HEK293 (cell line): ENCODE measurements around the gene FGD5.
A peak's percentile ranks its signal among the peaks of the same experiment; 100 is the strongest.

Experiments
- CTCF ChIA-PET: fragments of 350-600 bp; formaldehyde crosslinking; extraction: SDS; loops from one replicate; lab custom pipeline; 2021; ENCODE audit warnings: antibody characterized with exemption; lab: Yijun Ruan, JAX
- POLR2A ChIA-PET: fragments of 300-600 bp; formaldehyde crosslinking; extraction: SDS; loops from one replicate; lab custom pipeline; 2020; ENCODE audit warnings: antibody characterized with exemption, inconsistent platforms; lab: Yijun Ruan, JAX
- H3K27ac ChIP-seq: fragments of 200-500 bp; sonication (Bioruptor generic); 2 replicates; pipeline ENCODE4 v1.5.1; 2014; ENCODE audit warnings: low read depth, low read length, control low read depth, inconsistent platforms; ENCODE audit errors: extremely low read depth
- H3K36me3 ChIP-seq, 2 experiments: fragments of 200-500 bp in 1 of 2; sonication (Bioruptor generic) in 1 of 2; 1 replicate in 1 of 2; 2 replicates in 1 of 2; pipeline ENCODE4 v1.5.1; 2014 to 2017; ENCODE audit warnings: inconsistent platforms in 2 of 2, low read length in 2 of 2; ENCODE audit not compliant: control insufficient read depth in 2 of 2, insufficient read depth in 1 of 2
- H3K4me1 ChIP-seq: fragments of 200-500 bp; sonication (Bioruptor generic); 2 replicates; pipeline ENCODE4 v1.5.1; 2014; ENCODE audit warnings: mild to moderate bottlenecking, low read length, inconsistent platforms; ENCODE audit not compliant: control insufficient read depth, insufficient read depth
- H3K4me3 ChIP-seq: 2 replicates; pipeline ENCODE4 v1.5.1; 2011; ENCODE audit warnings: low read depth, mild to moderate bottlenecking, control low read depth, low read length, moderate library complexity
- H3K9me3 ChIP-seq: fragments of 200-500 bp; sonication (Bioruptor generic); 2 replicates; pipeline ENCODE4 v1.5.1; 2014; ENCODE audit warnings: low read depth, low read length, inconsistent platforms; ENCODE audit not compliant: control insufficient read depth, insufficient read depth
- RBAK ChIP-seq: fragments of 450-650 bp; formaldehyde crosslinking; IDR thresholded peaks from 2 replicates; pipeline ENCODE4 v1.5.1; 2016; ENCODE audit warnings: missing biosample characterization, missing genetic modification characterization
- SCRT1 ChIP-seq: fragments of 450-650 bp; formaldehyde crosslinking; IDR thresholded peaks from 2 replicates; pipeline ENCODE4 v1.5.1; 2016; ENCODE audit warnings: missing biosample characterization, missing genetic modification characterization, borderline replicate concordance
- ZIC2 ChIP-seq: fragments of 450-650 bp; formaldehyde crosslinking; IDR thresholded peaks from 2 replicates; pipeline ENCODE4 v1.5.1; 2016; ENCODE audit warnings: missing biosample characterization, missing genetic modification characterization
- ZNF146 ChIP-seq: fragments of 450-650 bp; formaldehyde crosslinking; IDR thresholded peaks from 2 replicates; pipeline ENCODE4 v1.5.1; 2016; ENCODE audit warnings: missing biosample characterization, missing genetic modification characterization
- ZNF362 ChIP-seq: fragments of 450-650 bp; formaldehyde crosslinking; IDR thresholded peaks from 2 replicates; pipeline ENCODE4 v1.5.1; 2016; ENCODE audit warnings: missing biosample characterization, missing genetic modification characterization
- ZNF571 ChIP-seq: fragments of 450-650 bp; formaldehyde crosslinking; IDR thresholded peaks from 2 replicates; pipeline ENCODE4 v1.5.0; 2017; ENCODE audit warnings: missing biosample characterization, missing genetic modification characterization
- ZNF629 ChIP-seq: fragments of 450-650 bp; formaldehyde crosslinking; IDR thresholded peaks from 2 replicates; pipeline ENCODE4 v1.5.1; 2017; ENCODE audit warnings: missing biosample characterization, missing genetic modification characterization
- ZNF664 ChIP-seq: fragments of 450-650 bp; formaldehyde crosslinking; IDR thresholded peaks from 2 replicates; pipeline ENCODE4 v1.5.1; 2016; ENCODE audit warnings: missing biosample characterization, missing genetic modification characterization
- ZNF707 ChIP-seq: fragments of 450-650 bp; formaldehyde crosslinking; IDR thresholded peaks from 2 replicates; pipeline ENCODE4 v1.5.1; 2016; ENCODE audit warnings: missing biosample characterization, missing genetic modification characterization
- ZNF785 ChIP-seq: fragments of 450-650 bp; formaldehyde crosslinking; IDR thresholded peaks from 2 replicates; pipeline ENCODE4 v1.5.1; 2016; ENCODE audit warnings: missing biosample characterization, missing genetic modification characterization
- TF ChIP-seq, protein P1 (sequence below): fragments of 450-650 bp; formaldehyde crosslinking; IDR thresholded peaks from 2 replicates; pipeline ENCODE4 v1.5.1; 2016; ENCODE audit warnings: missing biosample characterization, missing genetic modification characterization
- TF ChIP-seq, protein P2 (sequence below): fragments of 450-650 bp; formaldehyde crosslinking; IDR thresholded peaks from 2 replicates; pipeline ENCODE4 v1.5.1; 2016; ENCODE audit warnings: missing biosample characterization, missing genetic modification characterization, borderline replicate concordance

Gene FGD5

GRCh38 chr3:14962762-14963161 is 144.0 kb downstream of the FGD5 start:
- POLR2A ChIA-PET = no interaction called here
- H3K27ac ChIP-seq = no peak overlapping the region

DNA sequence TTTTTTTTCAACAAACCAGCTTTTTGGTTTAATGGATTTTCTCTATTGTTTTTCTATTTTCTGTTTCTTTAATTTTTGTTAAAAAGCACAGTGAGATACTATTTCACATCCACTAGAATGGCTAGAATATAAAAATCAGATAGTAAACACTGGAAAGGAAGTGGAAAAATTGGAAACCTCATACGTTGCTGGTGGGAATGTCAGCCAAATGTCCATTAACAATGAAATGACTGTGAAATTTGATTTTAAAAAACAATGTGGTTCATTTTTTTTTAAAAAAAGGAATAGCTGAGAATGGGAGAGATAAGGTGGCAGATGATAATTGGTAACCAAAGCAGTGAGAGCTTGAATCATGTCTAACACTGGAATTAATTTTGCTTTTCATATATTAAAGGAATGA is 148.5 kb downstream of the FGD5 start:
- no peak for TF ChIP-seq ZNF571 (tag by site-specific recombination)
- Histone ChIP-seq H3K27ac (no peak overlapping the region), H3K9me3 (no peaks in the 10 kb centered on the region), H3K4me1 (no peaks in the 10 kb centered on the region), H3K36me3 (peaks cover 20 to 30% of the 10 kb centered on the region in 2 experiments), H3K4me3 (no peak overlapping the region)
- ChIA-PET CTCF (interaction anchor here (1.0 to 1.7 kb wide), 3 partner anchors 10 to 335 kb away, joined by 3 to 5 read pairs (median 4); no protein-coding TSS in a partner anchor), POLR2A (no interaction called here)

More at GRCh38 chr3:14962762-14963161, 144.0 kb downstream of the FGD5 start:
- Histone ChIP-seq H3K9me3 (no peaks in the 10 kb centered on the region), H3K36me3 (peaks cover 12 to 41% of the 10 kb centered on the region in 2 experiments), H3K4me3 (no peak overlapping the region), H3K4me1 (peaks cover 3% of the 10 kb centered on the region; the same call in 1 of the 2 replicates)
- TF ChIP-seq, protein P1, sequence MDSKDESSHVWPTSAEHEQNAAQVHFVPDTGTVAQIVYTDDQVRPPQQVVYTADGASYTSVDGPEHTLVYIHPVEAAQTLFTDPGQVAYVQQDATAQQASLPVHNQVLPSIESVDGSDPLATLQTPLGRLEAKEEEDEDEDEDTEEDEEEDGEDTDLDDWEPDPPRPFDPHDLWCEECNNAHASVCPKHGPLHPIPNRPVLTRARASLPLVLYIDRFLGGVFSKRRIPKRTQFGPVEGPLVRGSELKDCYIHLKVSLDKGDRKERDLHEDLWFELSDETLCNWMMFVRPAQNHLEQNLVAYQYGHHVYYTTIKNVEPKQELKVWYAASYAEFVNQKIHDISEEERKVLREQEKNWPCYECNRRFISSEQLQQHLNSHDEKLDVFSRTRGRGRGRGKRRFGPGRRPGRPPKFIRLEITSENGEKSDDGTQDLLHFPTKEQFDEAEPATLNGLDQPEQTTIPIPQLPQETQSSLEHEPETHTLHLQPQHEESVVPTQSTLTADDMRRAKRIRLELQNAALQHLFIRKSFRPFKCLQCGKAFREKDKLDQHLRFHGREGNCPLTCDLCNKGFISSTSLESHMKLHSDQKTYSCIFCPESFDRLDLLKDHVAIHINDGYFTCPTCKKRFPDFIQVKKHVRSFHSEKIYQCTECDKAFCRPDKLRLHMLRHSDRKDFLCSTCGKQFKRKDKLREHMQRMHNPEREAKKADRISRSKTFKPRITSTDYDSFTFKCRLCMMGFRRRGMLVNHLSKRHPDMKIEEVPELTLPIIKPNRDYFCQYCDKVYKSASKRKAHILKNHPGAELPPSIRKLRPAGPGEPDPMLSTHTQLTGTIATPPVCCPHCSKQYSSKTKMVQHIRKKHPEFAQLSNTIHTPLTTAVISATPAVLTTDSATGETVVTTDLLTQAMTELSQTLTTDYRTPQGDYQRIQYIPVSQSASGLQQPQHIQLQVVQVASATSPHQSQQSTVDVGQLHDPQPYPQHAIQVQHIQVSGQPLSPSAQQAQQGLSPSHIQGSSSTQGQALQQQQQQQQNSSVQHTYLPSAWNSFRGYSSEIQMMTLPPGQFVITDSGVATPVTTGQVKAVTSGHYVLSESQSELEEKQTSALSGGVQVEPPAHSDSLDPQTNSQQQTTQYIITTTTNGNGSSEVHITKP (tag by site-specific recombination) = peak; percentile 55
- no peak for TF ChIP-seq ZNF146
- CTCF ChIA-PET = interaction anchor here (0.7 to 1.2 kb wide), 2 partner anchors 7 to 111 kb away, joined by 3 to 4 read pairs; no protein-coding TSS in a partner anchor

- no peaks in the 10 kb centered on the region for H3K9me3 ChIP-seq
- TF ChIP-seq ZNF664 (tag by site-specific recombination) (peak; percentile 48; the same call in 1 of the 2 replicates), RBAK (tag by site-specific recombination) (no peak), ZIC2 (no peak), ZNF707 (tag by site-specific recombination) (no peak)
- TF ChIP-seq, protein P2, sequence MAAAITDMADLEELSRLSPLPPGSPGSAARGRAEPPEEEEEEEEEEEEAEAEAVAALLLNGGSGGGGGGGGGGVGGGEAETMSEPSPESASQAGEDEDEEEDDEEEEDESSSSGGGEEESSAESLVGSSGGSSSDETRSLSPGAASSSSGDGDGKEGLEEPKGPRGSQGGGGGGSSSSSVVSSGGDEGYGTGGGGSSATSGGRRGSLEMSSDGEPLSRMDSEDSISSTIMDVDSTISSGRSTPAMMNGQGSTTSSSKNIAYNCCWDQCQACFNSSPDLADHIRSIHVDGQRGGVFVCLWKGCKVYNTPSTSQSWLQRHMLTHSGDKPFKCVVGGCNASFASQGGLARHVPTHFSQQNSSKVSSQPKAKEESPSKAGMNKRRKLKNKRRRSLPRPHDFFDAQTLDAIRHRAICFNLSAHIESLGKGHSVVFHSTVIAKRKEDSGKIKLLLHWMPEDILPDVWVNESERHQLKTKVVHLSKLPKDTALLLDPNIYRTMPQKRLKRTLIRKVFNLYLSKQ (tag by site-specific recombination) = no peak
- no peaks in the 10 kb centered on the region for H3K4me1 ChIP-seq
- CTCF ChIA-PET = no interaction called here
- POLR2A ChIA-PET = no interaction called here
- peaks cover 29 to 47% of the 10 kb centered on the region in 2 experiments for H3K36me3 ChIP-seq
- H3K27ac ChIP-seq = no peak overlapping the region
- no peak overlapping the region for H3K4me3 ChIP-seq
Measured at GRCh38 chr3:14969671-14970070, 150.9 kb downstream of the FGD5 start.

DNA sequence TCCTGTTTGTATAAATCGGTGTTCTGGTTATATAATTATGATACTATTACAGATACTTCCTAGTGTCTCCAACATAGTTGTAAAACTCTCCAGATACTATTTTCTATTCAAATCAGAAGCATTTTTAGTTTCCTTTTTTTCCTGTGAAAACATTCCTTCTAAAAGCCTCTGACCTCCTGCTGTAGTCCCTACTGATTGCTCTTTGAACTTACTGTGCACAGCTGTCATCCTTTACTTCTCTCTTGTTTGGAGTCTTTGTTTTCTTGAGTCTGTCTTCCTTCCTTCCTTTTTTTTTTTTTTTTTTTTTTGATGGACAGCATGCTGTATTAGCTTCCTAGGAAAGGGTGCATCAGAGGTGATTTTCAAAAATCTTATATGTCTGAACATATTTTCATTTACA is 157.6 kb downstream of the FGD5 start:
- Histone ChIP-seq H3K9me3 (no peaks in the 10 kb centered on the region), H3K4me3 (no peak overlapping the region), H3K27ac (no peak overlapping the region), H3K4me1 (no peaks in the 10 kb centered on the region), H3K36me3 (peaks cover 24 to 35% of the 10 kb centered on the region in 2 experiments)
- ChIA-PET POLR2A (no interaction called here), CTCF (interaction anchor here (0.6 kb wide), 1 partner anchor 235 kb away, joined by 4 read pairs; no protein-coding TSS in a partner anchor)
- TF ChIP-seq ZNF362 (tag by site-specific recombination) (0 out of 2 replicates have a peak, but pooled peaks have one; percentile 32), ZNF785 (no peak), ZNF629 (tag by site-specific recombination) (no peak), SCRT1 (tag by site-specific recombination) (no peak)
- TF ChIP-seq, all 188 proteins: peak for 1
